GM23338 (cell line): ENCODE results near the gene FASN. TPM values are rescaled to one million over a fixed set of nuclear protein-coding genes. Genes with fewer than 3 reads are reported as not detected.
A peak's percentile ranks its signal among the peaks of the same experiment; 100 is the strongest.

ENCODE experiments used
- ATAC-seq: fragments of 200-7000 bp; cut with Tn5 transposase; 3 replicates; pipeline ENCODE4 v1.9.1; 2020
- DNase-seq: peaks from one replicate; pipeline ENCODE4 v3.0.0-alpha.2; 2015; ENCODE audit warnings: low spot score
- H2AFZ ChIP-seq: fragments of 200-600 bp; sonication (generic); 2 replicates; pipeline ENCODE4 v1.8.0; 2016; ENCODE audit warnings: antibody characterized with exemption, mild to moderate bottlenecking, moderate library complexity
- H3F3A ChIP-seq: fragments of 200-600 bp; sonication (generic); replicated peaks from 2 replicates; pipeline ENCODE4 v1.8.0; 2017; ENCODE audit warnings: antibody characterized with exemption, mixed run types, low read depth
- H3K27ac ChIP-seq: fragments of 200-600 bp; sonication (generic); 2 replicates; pipeline ENCODE4 v1.6.1; 2016; ENCODE audit warnings: low read depth
- H3K27me3 ChIP-seq: fragments of 200-600 bp; sonication (generic); 2 replicates; pipeline ENCODE4 v1.8.0; 2016; ENCODE audit warnings: mild to moderate bottlenecking, mixed run types, moderate library complexity; ENCODE audit not compliant: insufficient read depth
- H3K36me3 ChIP-seq: fragments of 200-600 bp; sonication (generic); 2 replicates; pipeline ENCODE4 v1.8.0; 2016; ENCODE audit warnings: mild to moderate bottlenecking; ENCODE audit not compliant: insufficient read depth
- H3K4me1 ChIP-seq: fragments of 200-600 bp; sonication (generic); 2 replicates; pipeline ENCODE4 v1.8.0; 2016; ENCODE audit warnings: mild to moderate bottlenecking, moderate library complexity; ENCODE audit not compliant: insufficient read depth
- H3K4me2 ChIP-seq: fragments of 200-600 bp; sonication (generic); 2 replicates; pipeline ENCODE4 v1.7.1; 2017; ENCODE audit warnings: mixed run types
- H3K4me3 ChIP-seq: fragments of 200-600 bp; sonication (generic); 2 replicates; pipeline ENCODE4 v1.6.1; 2016; ENCODE audit warnings: mixed run types
- H3K79me2 ChIP-seq: fragments of 200-600 bp; sonication (generic); replicated peaks from 2 replicates; pipeline ENCODE4 v1.8.0; 2017; ENCODE audit warnings: mild to moderate bottlenecking; ENCODE audit not compliant: insufficient read depth
- H3K9me2 ChIP-seq: fragments of 200-600 bp; sonication (generic); 2 replicates; pipeline ENCODE4 v1.8.0; 2017; ENCODE audit not compliant: insufficient read depth
- H4K20me1 ChIP-seq: fragments of 200-600 bp; sonication (generic); replicated peaks from 2 replicates; pipeline ENCODE4 v1.8.0; 2017; ENCODE audit warnings: mild to moderate bottlenecking; ENCODE audit not compliant: insufficient read depth
- H3K27ac Mint-ChIP-seq: 2 replicates; pipeline ENCODE4 v1.8.0; 2020; ENCODE audit warnings: inconsistent platforms, mild to moderate bottlenecking, moderate library complexity, mixed read lengths
- H3K27me3 Mint-ChIP-seq: 3 replicates; pipeline ENCODE4 v1.8.0; 2022; ENCODE audit warnings: low read depth, mild to moderate bottlenecking, moderate library complexity, mixed read lengths, inconsistent platforms; ENCODE audit not compliant: insufficient read depth, poor library complexity
- H3K36me3 Mint-ChIP-seq: 3 replicates; pipeline ENCODE4 v1.8.0; 2021; ENCODE audit warnings: low read depth, mild to moderate bottlenecking, inconsistent platforms, moderate library complexity, mixed read lengths
- H3K4me1 Mint-ChIP-seq: 3 replicates; pipeline ENCODE4 v1.8.0; 2020; ENCODE audit warnings: mild to moderate bottlenecking, inconsistent platforms, mixed read lengths
- H3K4me3 Mint-ChIP-seq: 3 replicates; pipeline ENCODE4 v1.8.0; 2021; ENCODE audit warnings: moderate library complexity, mild to moderate bottlenecking, inconsistent platforms, mixed read lengths
- H3K9me3 Mint-ChIP-seq: 3 replicates; pipeline ENCODE4 v1.8.0; 2020; ENCODE audit warnings: moderate library complexity, mild to moderate bottlenecking, inconsistent platforms, mixed read lengths
- ETS1 ChIP-seq: IDR thresholded peaks from 2 replicates; pipeline ENCODE4 v1.6.1; 2016; ENCODE audit warnings: antibody characterized with exemption
- JUNB ChIP-seq: IDR thresholded peaks from one replicate; pipeline ENCODE4 v1.6.1; 2016; ENCODE audit warnings: antibody characterized with exemption; ENCODE audit not compliant: unreplicated experiment
- NANOG ChIP-seq: IDR thresholded peaks from 2 replicates; pipeline ENCODE4 v1.6.1; 2016; ENCODE audit warnings: antibody characterized with exemption, borderline replicate concordance
- STAT1 ChIP-seq: IDR thresholded peaks from one replicate; pipeline ENCODE4 v1.6.1; 2016; ENCODE audit warnings: antibody characterized with exemption; ENCODE audit not compliant: unreplicated experiment
- polyA plus RNA-seq: library from polyadenylated mRNA; unstranded; fragments of >200 nt; fragmentation: Nextera tagmentation; extraction: Ambion mirVana; gene quantifications from 2 replicates; pipeline ENCODE4 v1.2.1, GENCODE V29; 2016
- total RNA-seq: library from RNA; depleted of rRNA; stranded (reverse); fragments of >200 nt; shearing (Covaris generic); gene quantifications from 2 replicates; pipeline ENCODE4 v1.2.3, GENCODE V29; 2014
- TF ChIP-seq, protein P1 (sequence below), 2 experiments: fragments of 200-600 bp in 1 of 2; sonication (generic) in 1 of 2; conservative IDR thresholded peaks; 2 replicates each; pipeline versions ENCODE4 v1.5.1 to v1.6.1; 2016 to 2017; ENCODE audit warnings: antibody characterized with exemption in 2 of 2, low read depth in 2 of 2, mild to moderate bottlenecking in 2 of 2, moderate library complexity in 1 of 2
- TF ChIP-seq, protein P2 (sequence below): fragments of 250-450 bp; sonication (Bioruptor Pico); IDR thresholded peaks from 2 replicates; pipeline ENCODE4 v1.5.0; 2020; ENCODE audit warnings: mild to moderate bottlenecking, moderate library complexity

Gene FASN
- total and polyA plus RNA-seq, 2 experiments from 2014 or later: 120 to 849 TPM

GRCh38 chr17:82058230-82058854, 39.7 kb downstream of the FASN start:
- Mint-ChIP-seq H3K4me1 (no peaks in the 10 kb centered on the region), H3K27me3 (peaks cover 14% of the 10 kb centered on the region), H3K4me3 (no peak overlapping the region), H3K9me3 (no peaks in the 10 kb centered on the region), H3K27ac (no peak overlapping the region), H3K36me3 (peaks cover 22% of the 10 kb centered on the region)
- H3K4me1 ChIP-seq: no peaks in the 10 kb centered on the region
- peak; percentile 24 for ATAC-seq
- H3F3A ChIP-seq: peaks cover 6% of the 10 kb centered on the region; the same call in 1 of the 2 replicates
- H3K9me2 ChIP-seq: no peaks in the 10 kb centered on the region
- H3K27ac ChIP-seq: no peak overlapping the region; the same call in 1 of the 2 replicates
- no peak overlapping the region for H3K4me2 ChIP-seq
- no peaks in the 10 kb centered on the region for H3K27me3 ChIP-seq
- no peak overlapping the region for H3K4me3 ChIP-seq
- peaks cover 4% of the 10 kb centered on the region; the same call in 1 of the 2 replicates for H3K36me3 ChIP-seq
- DNase-seq: peak; percentile 6
- H3K79me2 ChIP-seq: no peaks in the 10 kb centered on the region
- TF ChIP-seq, protein P1, sequence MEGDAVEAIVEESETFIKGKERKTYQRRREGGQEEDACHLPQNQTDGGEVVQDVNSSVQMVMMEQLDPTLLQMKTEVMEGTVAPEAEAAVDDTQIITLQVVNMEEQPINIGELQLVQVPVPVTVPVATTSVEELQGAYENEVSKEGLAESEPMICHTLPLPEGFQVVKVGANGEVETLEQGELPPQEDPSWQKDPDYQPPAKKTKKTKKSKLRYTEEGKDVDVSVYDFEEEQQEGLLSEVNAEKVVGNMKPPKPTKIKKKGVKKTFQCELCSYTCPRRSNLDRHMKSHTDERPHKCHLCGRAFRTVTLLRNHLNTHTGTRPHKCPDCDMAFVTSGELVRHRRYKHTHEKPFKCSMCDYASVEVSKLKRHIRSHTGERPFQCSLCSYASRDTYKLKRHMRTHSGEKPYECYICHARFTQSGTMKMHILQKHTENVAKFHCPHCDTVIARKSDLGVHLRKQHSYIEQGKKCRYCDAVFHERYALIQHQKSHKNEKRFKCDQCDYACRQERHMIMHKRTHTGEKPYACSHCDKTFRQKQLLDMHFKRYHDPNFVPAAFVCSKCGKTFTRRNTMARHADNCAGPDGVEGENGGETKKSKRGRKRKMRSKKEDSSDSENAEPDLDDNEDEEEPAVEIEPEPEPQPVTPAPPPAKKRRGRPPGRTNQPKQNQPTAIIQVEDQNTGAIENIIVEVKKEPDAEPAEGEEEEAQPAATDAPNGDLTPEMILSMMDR (conservative IDR thresholded peaks at IDR 0.05; ENCODE audit: low read depth in 2 of 2): peak in 1 of 2 experiments; percentile 40; a peak in 1 of 4 replicates
- TF ChIP-seq NANOG: no peak
- H2AFZ ChIP-seq: no peak overlapping the region
- H4K20me1 ChIP-seq: no peaks in the 10 kb centered on the region

DNA sequence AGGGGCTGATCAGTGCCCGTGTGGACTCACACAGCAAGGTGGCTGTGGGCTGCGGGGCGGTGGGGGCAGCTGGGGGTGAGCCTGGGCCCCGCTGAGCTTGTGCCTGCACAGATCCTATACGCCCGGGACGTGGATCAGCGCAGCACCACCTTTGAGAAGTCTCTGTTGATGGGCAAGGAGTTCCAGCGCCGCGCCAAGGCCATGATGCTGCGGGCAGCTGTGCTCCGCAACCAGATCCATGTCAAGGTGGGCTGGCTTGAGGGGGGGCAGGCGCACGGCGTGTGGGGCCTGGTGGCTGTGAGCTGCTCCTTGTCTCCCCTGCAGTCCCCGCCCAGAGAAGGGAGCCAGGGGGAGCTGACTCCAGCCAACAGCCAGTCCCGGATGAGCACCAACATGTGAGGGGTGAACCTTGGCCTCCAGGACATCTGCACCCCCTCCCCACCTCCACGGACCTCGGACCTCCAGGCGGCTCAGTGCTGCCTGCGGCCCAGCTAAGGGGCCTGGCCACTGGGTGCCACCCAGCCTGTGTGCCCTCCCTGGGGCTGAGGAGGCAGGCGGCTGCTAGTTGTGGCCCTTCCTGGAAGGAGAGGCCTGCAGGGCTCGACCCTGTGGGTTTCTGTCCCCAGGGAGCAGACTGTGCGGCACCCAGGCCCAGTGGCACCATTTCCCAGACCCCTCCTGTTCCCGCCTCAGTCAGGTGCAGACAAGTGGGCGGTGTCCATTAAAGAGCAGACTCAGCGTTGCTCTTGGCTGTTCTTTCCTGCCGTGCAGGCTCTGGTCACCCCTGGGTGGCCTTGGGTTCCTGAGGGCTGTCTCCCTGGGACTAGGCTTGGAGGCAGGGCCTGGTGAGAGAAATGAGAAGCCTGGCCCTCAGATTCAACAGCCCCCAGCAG, 41.1 kb downstream of the FASN start:
- no peaks in the 10 kb centered on the region for H3K9me3 Mint-ChIP-seq
- no peaks in the 10 kb centered on the region; the same call in 2 of the 3 replicates for H3K4me1 Mint-ChIP-seq
- peaks cover 9% of the 10 kb centered on the region; the same call in 1 of the 2 replicates for H3F3A ChIP-seq
- no peak for ATAC-seq
- H3K4me3 ChIP-seq: no peak overlapping the region
- H2AFZ ChIP-seq: no peak overlapping the region
- H3K4me2 ChIP-seq: no peak overlapping the region
- DNase-seq: no peak
- no peak overlapping the region for H3K4me3 Mint-ChIP-seq
- H3K27ac Mint-ChIP-seq: no peak overlapping the region
- H3K4me1 ChIP-seq: no peaks in the 10 kb centered on the region
- peaks cover 22% of the 10 kb centered on the region for H3K36me3 Mint-ChIP-seq
- peaks cover 18% of the 10 kb centered on the region for H3K27me3 Mint-ChIP-seq
- no peaks in the 10 kb centered on the region for H3K9me2 ChIP-seq
- no peaks in the 10 kb centered on the region for H3K27me3 ChIP-seq
- peaks cover 9% of the 10 kb centered on the region; the same call in 1 of the 2 replicates for H3K79me2 ChIP-seq
- no peak overlapping the region for H3K27ac ChIP-seq
- peaks cover 4% of the 10 kb centered on the region; the same call in 1 of the 2 replicates for H3K36me3 ChIP-seq
- H4K20me1 ChIP-seq: peaks cover 8% of the 10 kb centered on the region; the same call in 1 of the 2 replicates
- TF ChIP-seq, protein P2, sequence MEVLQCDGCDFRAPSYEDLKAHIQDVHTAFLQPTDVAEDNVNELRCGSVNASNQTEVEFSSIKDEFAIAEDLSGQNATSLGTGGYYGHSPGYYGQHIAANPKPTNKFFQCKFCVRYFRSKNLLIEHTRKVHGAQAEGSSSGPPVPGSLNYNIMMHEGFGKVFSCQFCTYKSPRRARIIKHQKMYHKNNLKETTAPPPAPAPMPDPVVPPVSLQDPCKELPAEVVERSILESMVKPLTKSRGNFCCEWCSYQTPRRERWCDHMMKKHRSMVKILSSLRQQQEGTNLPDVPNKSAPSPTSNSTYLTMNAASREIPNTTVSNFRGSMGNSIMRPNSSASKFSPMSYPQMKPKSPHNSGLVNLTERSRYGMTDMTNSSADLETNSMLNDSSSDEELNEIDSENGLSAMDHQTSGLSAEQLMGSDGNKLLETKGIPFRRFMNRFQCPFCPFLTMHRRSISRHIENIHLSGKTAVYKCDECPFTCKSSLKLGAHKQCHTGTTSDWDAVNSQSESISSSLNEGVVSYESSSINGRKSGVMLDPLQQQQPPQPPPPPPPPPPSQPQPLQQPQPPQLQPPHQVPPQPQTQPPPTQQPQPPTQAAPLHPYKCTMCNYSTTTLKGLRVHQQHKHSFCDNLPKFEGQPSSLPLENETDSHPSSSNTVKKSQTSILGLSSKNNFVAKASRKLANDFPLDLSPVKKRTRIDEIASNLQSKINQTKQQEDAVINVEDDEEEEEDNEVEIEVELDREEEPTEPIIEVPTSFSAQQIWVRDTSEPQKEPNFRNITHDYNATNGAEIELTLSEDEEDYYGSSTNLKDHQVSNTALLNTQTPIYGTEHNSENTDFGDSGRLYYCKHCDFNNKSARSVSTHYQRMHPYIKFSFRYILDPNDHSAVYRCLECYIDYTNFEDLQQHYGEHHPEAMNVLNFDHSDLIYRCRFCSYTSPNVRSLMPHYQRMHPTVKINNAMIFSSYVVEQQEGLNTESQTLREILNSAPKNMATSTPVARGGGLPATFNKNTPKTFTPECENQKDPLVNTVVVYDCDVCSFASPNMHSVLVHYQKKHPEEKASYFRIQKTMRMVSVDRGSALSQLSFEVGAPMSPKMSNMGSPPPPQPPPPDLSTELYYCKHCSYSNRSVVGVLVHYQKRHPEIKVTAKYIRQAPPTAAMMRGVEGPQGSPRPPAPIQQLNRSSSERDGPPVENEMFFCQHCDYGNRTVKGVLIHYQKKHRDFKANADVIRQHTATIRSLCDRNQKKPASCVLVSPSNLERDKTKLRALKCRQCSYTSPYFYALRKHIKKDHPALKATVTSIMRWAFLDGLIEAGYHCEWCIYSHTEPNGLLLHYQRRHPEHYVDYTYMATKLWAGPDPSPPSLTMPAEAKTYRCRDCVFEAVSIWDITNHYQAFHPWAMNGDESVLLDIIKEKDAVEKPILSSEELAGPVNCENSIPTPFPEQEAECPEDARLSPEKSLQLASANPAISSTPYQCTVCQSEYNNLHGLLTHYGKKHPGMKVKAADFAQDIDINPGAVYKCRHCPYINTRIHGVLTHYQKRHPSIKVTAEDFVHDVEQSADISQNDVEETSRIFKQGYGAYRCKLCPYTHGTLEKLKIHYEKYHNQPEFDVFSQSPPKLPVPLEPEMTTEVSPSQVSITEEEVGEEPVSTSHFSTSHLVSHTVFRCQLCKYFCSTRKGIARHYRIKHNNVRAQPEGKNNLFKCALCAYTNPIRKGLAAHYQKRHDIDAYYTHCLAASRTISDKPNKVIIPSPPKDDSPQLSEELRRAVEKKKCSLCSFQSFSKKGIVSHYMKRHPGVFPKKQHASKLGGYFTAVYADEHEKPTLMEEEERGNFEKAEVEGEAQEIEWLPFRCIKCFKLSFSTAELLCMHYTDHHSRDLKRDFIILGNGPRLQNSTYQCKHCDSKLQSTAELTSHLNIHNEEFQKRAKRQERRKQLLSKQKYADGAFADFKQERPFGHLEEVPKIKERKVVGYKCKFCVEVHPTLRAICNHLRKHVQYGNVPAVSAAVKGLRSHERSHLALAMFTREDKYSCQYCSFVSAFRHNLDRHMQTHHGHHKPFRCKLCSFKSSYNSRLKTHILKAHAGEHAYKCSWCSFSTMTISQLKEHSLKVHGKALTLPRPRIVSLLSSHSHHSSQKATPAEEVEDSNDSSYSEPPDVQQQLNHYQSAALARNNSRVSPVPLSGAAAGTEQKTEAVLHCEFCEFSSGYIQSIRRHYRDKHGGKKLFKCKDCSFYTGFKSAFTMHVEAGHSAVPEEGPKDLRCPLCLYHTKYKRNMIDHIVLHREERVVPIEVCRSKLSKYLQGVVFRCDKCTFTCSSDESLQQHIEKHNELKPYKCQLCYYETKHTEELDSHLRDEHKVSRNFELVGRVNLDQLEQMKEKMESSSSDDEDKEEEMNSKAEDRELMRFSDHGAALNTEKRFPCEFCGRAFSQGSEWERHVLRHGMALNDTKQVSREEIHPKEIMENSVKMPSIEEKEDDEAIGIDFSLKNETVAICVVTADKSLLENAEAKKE (CRISPR knock-in tag): no peak
- no peak for TF ChIP-seq ETS1
- TF ChIP-seq STAT1: no peak
- TF ChIP-seq, protein P1 (conservative IDR thresholded peaks at IDR 0.05; ENCODE audit: low read depth in 2 of 2): no peak
- no peak for TF ChIP-seq NANOG
- TF ChIP-seq JUNB: no peak
